ENCODE results near the gene GYPC. TPM values are rescaled to one million over a fixed set of nuclear protein-coding genes. Genes with fewer than 3 reads are reported as not detected.
A peak's percentile ranks its signal among the peaks of the same experiment; 100 is the strongest.
"Not testable (repeated sequence)": the region's sequence is repeated elsewhere in the genome, so short reads cannot be mapped to it uniquely, and the experiment has no call there.

Gene GYPC
- total RNA-seq, 2 donors from 2014 or later, result 77.1 to 86.8 TPM

GRCh38 chr2:126647714-126648344, 8.1 kb upstream of the GYPC start:
- intact Hi-C loops (cut with DNase I); ATAC-seq; DNase-seq: not testable (repeated sequence)

GRCh38 chr2:126648345-126648786, 7.6 kb upstream of the GYPC start:
- ATAC-seq; DNase-seq; intact Hi-C loops (cut with DNase I): not testable (repeated sequence)

GRCh38 chr2:126649101-126649500, 6.9 kb upstream of the GYPC start:
- ATAC-seq (no peak), DNase-seq (no peak)
- intact Hi-C loops (cut with DNase I), result no loop called here

- ATAC-seq (no peak), DNase-seq (no peak)
- intact Hi-C loops (cut with DNase I), result loop anchor here in 1 of 2 donors (10.0 kb wide), 1 partner anchor 124 kb away; no protein-coding TSS in a partner anchor
Measured at GRCh38 chr2:126650994-126651393, 5.0 kb upstream of the GYPC start.

GRCh38 chr2:126652323-126652891, 3.6 kb upstream of the GYPC start:
- DNase-seq (no peak), ATAC-seq (no peak)
- intact Hi-C loops (cut with DNase I), result loop anchor here in 1 of 2 donors (10.0 kb wide), 1 partner anchor 122 kb away; no protein-coding TSS in a partner anchor

GRCh38 chr2:126653109-126653508, 2.8 kb upstream of the GYPC start:
- DNase-seq (no peak), ATAC-seq (no peak)
- intact Hi-C loops (cut with DNase I), result loop anchor here in 1 of 2 donors (10.0 kb wide), 1 partner anchor 122 kb away; no protein-coding TSS in a partner anchor

- ATAC-seq (no peak), DNase-seq (no peak)
- intact Hi-C loops (cut with DNase I), result loop anchor here in 1 of 2 donors (10.0 kb wide), 1 partner anchor 121 kb away; no protein-coding TSS in a partner anchor
Measured at GRCh38 chr2:126653761-126654160, 2.2 kb upstream of the GYPC start.

GRCh38 chr2:126655051-126655450, 907 bp upstream of the GYPC start:
- ATAC-seq (no peak), DNase-seq (no peak)
- intact Hi-C loops (cut with DNase I), result loop anchor here in 1 of 2 donors (10.0 kb wide), 1 partner anchor 120 kb away; no protein-coding TSS in a partner anchor

- intact Hi-C loops (cut with DNase I), result loop anchor here in 1 of 2 donors (10.0 kb wide), 1 partner anchor 118 kb away; no protein-coding TSS in a partner anchor
- peak; percentile 40 to 59 for ATAC-seq
- DNase-seq, result peak; percentile 59
Measured at GRCh38 chr2:126656431-126657147, 631 bp downstream of the GYPC start.

GRCh38 chr2:126657148-126657635, 1.2 kb downstream of the GYPC start:
- ATAC-seq, result peak; percentile 19 to 60
- intact Hi-C loops (cut with DNase I), result loop anchor here in 1 of 2 donors (10.0 kb wide), 1 partner anchor 118 kb away; no protein-coding TSS in a partner anchor
- DNase-seq, result peak; percentile 62

GRCh38 chr2:126657636-126658318, 1.8 kb downstream of the GYPC start:
- ATAC-seq (peak; percentile 76 to 89), DNase-seq (peak; percentile 89)
- intact Hi-C loops (cut with DNase I), result loop anchor here in 1 of 2 donors (10.0 kb wide), 1 partner anchor 117 kb away; no protein-coding TSS in a partner anchor

GRCh38 chr2:126658319-126658904, 2.5 kb downstream of the GYPC start:
- DNase-seq, result no peak
- ATAC-seq, result no peak
- intact Hi-C loops (cut with DNase I), result loop anchor here in 1 of 2 donors (10.0 kb wide), 1 partner anchor 116 kb away; no protein-coding TSS in a partner anchor

GRCh38 chr2:126658905-126659561, 3.1 kb downstream of the GYPC start:
- intact Hi-C loops (cut with DNase I), result loop anchor here in 1 of 2 donors (10.0 kb wide), 1 partner anchor 116 kb away; no protein-coding TSS in a partner anchor
- DNase-seq (peak; percentile 81), ATAC-seq (peak; percentile 17 to 33)

GRCh38 chr2:126659562-126660467, 3.9 kb downstream of the GYPC start:
- no peak for DNase-seq
- no peak for ATAC-seq
- intact Hi-C loops (cut with DNase I), result loop anchor here in 1 of 2 donors (10.0 kb wide), 1 partner anchor 115 kb away; no protein-coding TSS in a partner anchor

GRCh38 chr2:126660971-126661370, 5.0 kb downstream of the GYPC start:
- intact Hi-C loops (cut with DNase I), result no loop called here
- ATAC-seq (no peak), DNase-seq (no peak)

GRCh38 chr2:126661702-126662500, 5.9 kb downstream of the GYPC start:
- intact Hi-C loops (cut with DNase I), result no loop called here
- no peak for DNase-seq
- no peak for ATAC-seq

Measured in left cardiac atrium (tissue), 4 donors.